HepG2 (cell line): ENCODE data around the gene JOSD2. TPM values are rescaled to one million over a fixed set of nuclear protein-coding genes. Genes with fewer than 3 reads are reported as not detected.

ENCODE experiments used
- ATAC-seq: fragments of 200-7000 bp; cut with Tn5 transposase; 3 replicates; pipeline ENCODE4 v1.9.1; 2020; ENCODE audit warnings: mild to moderate bottlenecking, moderate library complexity
- BruUV-seq: library from RNA; stranded (reverse); fragments of 400-500 nt; replicated peaks from 2 replicates; lab custom pipeline; 2021; lab: Mats Ljungman, UMichigan
- CTCF ChIA-PET: fragments of 300-600 bp; formaldehyde crosslinking; extraction: SDS; loops from one replicate; lab custom pipeline; 2021; ENCODE audit warnings: low total read pairs, inconsistent platforms, low intra/inter-chr PET ratio; lab: Yijun Ruan, JAX
- POLR2A ChIA-PET: fragments of 350-600 bp; sonication (Branson Sonifier 250); formaldehyde crosslinking; loops from one replicate; lab custom pipeline; 2020; ENCODE audit warnings: antibody characterized with exemption, inconsistent platforms; lab: Yijun Ruan, JAX
- DNase-seq: peaks from one replicate; pipeline ENCODE4 v3.0.0-alpha.2; 2015; ENCODE audit warnings: low spot score
- FAIRE-seq: peaks from 3 replicates; lab custom pipeline; 2011; peaks lifted over from hg19 to GRCh38; lab: Jason Lieb, UNC
- H2AFZ ChIP-seq: one replicate; pipeline ENCODE4 v1.6.1; 2011; ENCODE audit warnings: low read length, inconsistent platforms
- H3K27ac ChIP-seq: fragments of 300-600 bp; 3 replicates; pipeline ENCODE4 v1.8.0; 2011; ENCODE audit warnings: mixed run types, mild to moderate bottlenecking, mixed read lengths, low read length, inconsistent platforms; ENCODE audit not compliant: insufficient read depth; ENCODE audit errors: extremely low read length
- H3K27me3 ChIP-seq, 2 experiments: fragments of 200-600 bp in 1 of 2; 2 replicates in 1 of 2; 3 replicates in 1 of 2; pipeline versions ENCODE4 v1.6.0 to v1.8.0; 2011; ENCODE audit warnings: low read length in 2 of 2, mild to moderate bottlenecking in 2 of 2, moderate library complexity in 2 of 2, inconsistent platforms in 1 of 2; ENCODE audit not compliant: insufficient read depth in 2 of 2, control insufficient read depth in 1 of 2
- H3K36me3 ChIP-seq, 2 experiments: fragments of 200-600 bp in 1 of 2; replicated peaks in 1 of 2; 2 replicates in 1 of 2; 3 replicates in 1 of 2; pipeline versions ENCODE4 v1.5.1 to v1.8.0; 2011; ENCODE audit warnings: low read length in 2 of 2, inconsistent platforms in 1 of 2; ENCODE audit not compliant: insufficient read depth in 2 of 2, control insufficient read depth in 1 of 2
- H3K4me1 ChIP-seq: 2 replicates; pipeline ENCODE4 v1.5.1; 2012; ENCODE audit warnings: low read length, inconsistent platforms; ENCODE audit not compliant: insufficient read depth
- H3K4me2 ChIP-seq: 2 replicates; pipeline ENCODE4 v1.6.0; 2011; ENCODE audit warnings: low read depth, low read length, inconsistent platforms
- H3K4me3 ChIP-seq, 3 experiments: fragments of 200-600 bp in 1 of 3; sonication (generic), shearing (Covaris generic) in 1 of 3; replicated peaks in 1 of 3; 2 replicates each; pipeline ENCODE4 v1.5.1; 2011 to 2016; ENCODE audit warnings: low read length in 3 of 3, inconsistent platforms in 2 of 3, low read depth in 2 of 3, mild to moderate bottlenecking in 2 of 3, control low read depth in 1 of 3, mixed read lengths in 1 of 3; ENCODE audit not compliant: insufficient read depth in 1 of 3
- H3K79me2 ChIP-seq: one replicate; pipeline ENCODE4 v1.6.1; 2011; ENCODE audit warnings: low read length, inconsistent platforms; ENCODE audit not compliant: insufficient read depth
- H3K9ac ChIP-seq: 2 replicates; pipeline ENCODE4 v1.6.0; 2011; ENCODE audit warnings: mild to moderate bottlenecking, low read depth, low read length, inconsistent platforms; ENCODE audit not compliant: insufficient read depth
- H3K9me3 ChIP-seq: 2 replicates; pipeline ENCODE4 v1.5.1; 2012; ENCODE audit warnings: mild to moderate bottlenecking, low read length
- H4K20me1 ChIP-seq: 2 replicates; pipeline ENCODE4 v1.6.0; 2011; ENCODE audit warnings: inconsistent platforms, mild to moderate bottlenecking, low read length, moderate library complexity; ENCODE audit not compliant: insufficient read depth
- HDAC1 ChIP-seq: sonication (generic); formaldehyde crosslinking; IDR thresholded peaks from 2 replicates; pipeline ENCODE4 v1.5.1; 2020; ENCODE audit warnings: mild to moderate bottlenecking, missing genetic modification reagents
- RFX3 ChIP-seq: IDR thresholded peaks from 2 replicates; pipeline ENCODE4 v1.6.1; 2016; ENCODE audit warnings: missing biosample characterization, missing genetic modification reagents
- SAP130 ChIP-seq: IDR thresholded peaks from 2 replicates; pipeline ENCODE4 v1.6.1; 2016; ENCODE audit warnings: low read depth
- ZNF274 ChIP-seq: sonication (generic); formaldehyde crosslinking; IDR thresholded peaks from 2 replicates; pipeline ENCODE4 v1.5.1; 2020; ENCODE audit warnings: mild to moderate bottlenecking, missing genetic modification reagents
- ZNF33A ChIP-seq: sonication (generic); formaldehyde crosslinking; IDR thresholded peaks from 2 replicates; pipeline ENCODE4 v1.5.1; 2020; ENCODE audit warnings: missing genetic modification reagents, mild to moderate bottlenecking, moderate library complexity, borderline replicate concordance
- WGBS: methylation state at CpG from one replicate; pipeline ENCODE4 v1.1.6; 2017; ENCODE audit warnings: low lambda C conversion rate; 5-methylcytosine and 5-hydroxymethylcytosine counted together
- in situ Hi-C: cut with HindIII; loops from 2 replicates; pipeline ENCODE4 v1.10.0; 2017; ENCODE audit warnings: low pct_unique_long_range_greater_than_20kb; ENCODE audit not compliant: extremely low pct_ligation_motif_present
- intact Hi-C: fragments of 100-400 bp; cut with micrococcal nuclease; formaldehyde crosslinking; loops from one replicate; pipeline ENCODE4 v1.10.0; 2022; ENCODE audit not compliant: unreplicated experiment
- polyA plus RNA-seq, 8 experiments: library from polyadenylated mRNA; depleted of rRNA in 3 of 8; stranded (reverse) in 7 of 8; unstranded in 1 of 8; fragments of >200 nt; fragmentation: Illumina TruSeq in 4 of 8; extraction: Trizol in 4 of 8; gene quantifications; 2 replicates each; pipeline versions ENCODE4 v1.2.1 to v1.2.3, GENCODE V29; 2011 to 2016; ENCODE audit warnings: low read depth in 4 of 8, missing spikeins in 1 of 8, mixed read lengths in 1 of 8; ENCODE audit not compliant: insufficient read depth in 1 of 8
- total RNA-seq, 5 experiments: library from RNA; depleted of rRNA; stranded (reverse); fragments of >200 nt; fragmentation: Illumina TruSeq; extraction: Trizol; gene quantifications; 2 replicates each; pipeline ENCODE4 v1.2.3, GENCODE V29; 2016; ENCODE audit warnings: low read depth in 1 of 5
- TF ChIP-seq, protein P1 (sequence below): sonication (generic); formaldehyde crosslinking; IDR thresholded peaks from 2 replicates; pipeline ENCODE4 v1.4.0; 2020; ENCODE audit warnings: missing genetic modification reagents
- TF ChIP-seq, protein P2 (sequence below): sonication (generic); formaldehyde crosslinking; IDR thresholded peaks from 2 replicates; pipeline ENCODE4 v1.5.0; 2020; ENCODE audit warnings: mild to moderate bottlenecking, missing genetic modification reagents, borderline replicate concordance
- TF ChIP-seq, protein P3 (sequence below): sonication (generic); formaldehyde crosslinking; IDR thresholded peaks from 2 replicates; pipeline ENCODE4 v1.8.1; 2023; ENCODE audit warnings: mild to moderate bottlenecking, missing genetic modification reagents, borderline replicate concordance

The JOSD2 gene
- total and polyA plus RNA-seq, 2 of the 13 experiments (the other 11 are each of a cell fraction or from before 2014, with no cell fraction given), result 2.0 to 4.1 TPM

GRCh38 chr19:50556282-50557008 is 45.5 kb upstream of the JOSD2 start (continued):
- TF ChIP-seq, protein P1, sequence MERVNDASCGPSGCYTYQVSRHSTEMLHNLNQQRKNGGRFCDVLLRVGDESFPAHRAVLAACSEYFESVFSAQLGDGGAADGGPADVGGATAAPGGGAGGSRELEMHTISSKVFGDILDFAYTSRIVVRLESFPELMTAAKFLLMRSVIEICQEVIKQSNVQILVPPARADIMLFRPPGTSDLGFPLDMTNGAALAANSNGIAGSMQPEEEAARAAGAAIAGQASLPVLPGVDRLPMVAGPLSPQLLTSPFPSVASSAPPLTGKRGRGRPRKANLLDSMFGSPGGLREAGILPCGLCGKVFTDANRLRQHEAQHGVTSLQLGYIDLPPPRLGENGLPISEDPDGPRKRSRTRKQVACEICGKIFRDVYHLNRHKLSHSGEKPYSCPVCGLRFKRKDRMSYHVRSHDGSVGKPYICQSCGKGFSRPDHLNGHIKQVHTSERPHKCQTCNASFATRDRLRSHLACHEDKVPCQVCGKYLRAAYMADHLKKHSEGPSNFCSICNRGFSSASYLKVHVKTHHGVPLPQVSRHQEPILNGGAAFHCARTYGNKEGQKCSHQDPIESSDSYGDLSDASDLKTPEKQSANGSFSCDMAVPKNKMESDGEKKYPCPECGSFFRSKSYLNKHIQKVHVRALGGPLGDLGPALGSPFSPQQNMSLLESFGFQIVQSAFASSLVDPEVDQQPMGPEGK (CRISPR knock-in tag), result peak; percentile 82

GRCh38 chr19:50555450-50556281 is 44.7 kb upstream of the JOSD2 start:
- Histone ChIP-seq H3K79me2 (no peaks in the 10 kb centered on the region), H2AFZ (no peak overlapping the region), H3K27me3 (peaks cover 1 to 17% of the 10 kb centered on the region in 2 experiments; a peak in 3 of 5 replicates), H3K27ac (no peak overlapping the region), H3K4me1 (peaks cover 13% of the 10 kb centered on the region), H3K4me2 (peak overlapping the region; percentile 84; the same call in 1 of the 2 replicates), H4K20me1 (no peaks in the 10 kb centered on the region), H3K9me3 (no peaks in the 10 kb centered on the region), H3K4me3 (peak overlapping the region in 1 of 3 experiments; percentile 62; a peak in 1 of 6 replicates), H3K36me3 (no peaks in the 10 kb centered on the region), H3K9ac (no peak overlapping the region)
- DNase-seq (no peak), FAIRE-seq (no peak), ATAC-seq (peak; percentile 33)
- intact Hi-C loops (no loop called here), in situ Hi-C loops (no loop called here)
- ChIA-PET CTCF (interaction anchor here (1.4 kb wide), 1 partner anchor 18 kb away, joined by 9 read pairs; no protein-coding TSS in a partner anchor), POLR2A (interaction anchor here (0.7 kb wide), 1 partner anchor 12 kb away, joined by 5 read pairs; no protein-coding TSS in a partner anchor)
- BruUV-seq, result no TSS peak
- 20% methylated on average over 22 of the region's 28 CpGs for WGBS
- TF ChIP-seq, protein P2, sequence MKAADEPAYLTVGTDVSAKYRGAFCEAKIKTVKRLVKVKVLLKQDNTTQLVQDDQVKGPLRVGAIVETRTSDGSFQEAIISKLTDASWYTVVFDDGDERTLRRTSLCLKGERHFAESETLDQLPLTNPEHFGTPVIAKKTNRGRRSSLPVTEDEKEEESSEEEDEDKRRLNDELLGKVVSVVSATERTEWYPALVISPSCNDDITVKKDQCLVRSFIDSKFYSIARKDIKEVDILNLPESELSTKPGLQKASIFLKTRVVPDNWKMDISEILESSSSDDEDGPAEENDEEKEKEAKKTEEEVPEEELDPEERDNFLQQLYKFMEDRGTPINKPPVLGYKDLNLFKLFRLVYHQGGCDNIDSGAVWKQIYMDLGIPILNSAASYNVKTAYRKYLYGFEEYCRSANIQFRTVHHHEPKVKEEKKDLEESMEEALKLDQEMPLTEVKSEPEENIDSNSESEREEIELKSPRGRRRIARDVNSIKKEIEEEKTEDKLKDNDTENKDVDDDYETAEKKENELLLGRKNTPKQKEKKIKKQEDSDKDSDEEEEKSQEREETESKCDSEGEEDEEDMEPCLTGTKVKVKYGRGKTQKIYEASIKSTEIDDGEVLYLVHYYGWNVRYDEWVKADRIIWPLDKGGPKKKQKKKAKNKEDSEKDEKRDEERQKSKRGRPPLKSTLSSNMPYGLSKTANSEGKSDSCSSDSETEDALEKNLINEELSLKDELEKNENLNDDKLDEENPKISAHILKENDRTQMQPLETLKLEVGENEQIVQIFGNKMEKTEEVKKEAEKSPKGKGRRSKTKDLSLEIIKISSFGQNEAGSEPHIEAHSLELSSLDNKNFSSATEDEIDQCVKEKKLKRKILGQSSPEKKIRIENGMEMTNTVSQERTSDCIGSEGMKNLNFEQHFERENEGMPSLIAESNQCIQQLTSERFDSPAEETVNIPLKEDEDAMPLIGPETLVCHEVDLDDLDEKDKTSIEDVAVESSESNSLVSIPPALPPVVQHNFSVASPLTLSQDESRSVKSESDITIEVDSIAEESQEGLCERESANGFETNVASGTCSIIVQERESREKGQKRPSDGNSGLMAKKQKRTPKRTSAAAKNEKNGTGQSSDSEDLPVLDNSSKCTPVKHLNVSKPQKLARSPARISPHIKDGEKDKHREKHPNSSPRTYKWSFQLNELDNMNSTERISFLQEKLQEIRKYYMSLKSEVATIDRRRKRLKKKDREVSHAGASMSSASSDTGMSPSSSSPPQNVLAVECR (CRISPR knock-in tag), result no peak
- TF ChIP-seq RFX3 (no peak), ZNF33A (CRISPR knock-in tag) (no peak), HDAC1 (CRISPR knock-in tag) (no peak), SAP130 (CRISPR knock-in tag) (no peak), ZNF274 (CRISPR knock-in tag) (no peak)
- TF ChIP-seq, protein P3, sequence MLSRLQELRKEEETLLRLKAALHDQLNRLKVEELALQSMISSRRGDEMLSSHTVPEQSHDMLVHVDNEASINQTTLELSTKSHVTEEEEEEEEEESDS (CRISPR knock-in tag), result no peak
